KG1 (cell line): ENCODE data around the gene NOL7.

Experiments
- DNase-seq: peaks from one replicate; lab custom pipeline; 2025; lab: John Stamatoyannopoulos, UW

NOL7 gene

DNA sequence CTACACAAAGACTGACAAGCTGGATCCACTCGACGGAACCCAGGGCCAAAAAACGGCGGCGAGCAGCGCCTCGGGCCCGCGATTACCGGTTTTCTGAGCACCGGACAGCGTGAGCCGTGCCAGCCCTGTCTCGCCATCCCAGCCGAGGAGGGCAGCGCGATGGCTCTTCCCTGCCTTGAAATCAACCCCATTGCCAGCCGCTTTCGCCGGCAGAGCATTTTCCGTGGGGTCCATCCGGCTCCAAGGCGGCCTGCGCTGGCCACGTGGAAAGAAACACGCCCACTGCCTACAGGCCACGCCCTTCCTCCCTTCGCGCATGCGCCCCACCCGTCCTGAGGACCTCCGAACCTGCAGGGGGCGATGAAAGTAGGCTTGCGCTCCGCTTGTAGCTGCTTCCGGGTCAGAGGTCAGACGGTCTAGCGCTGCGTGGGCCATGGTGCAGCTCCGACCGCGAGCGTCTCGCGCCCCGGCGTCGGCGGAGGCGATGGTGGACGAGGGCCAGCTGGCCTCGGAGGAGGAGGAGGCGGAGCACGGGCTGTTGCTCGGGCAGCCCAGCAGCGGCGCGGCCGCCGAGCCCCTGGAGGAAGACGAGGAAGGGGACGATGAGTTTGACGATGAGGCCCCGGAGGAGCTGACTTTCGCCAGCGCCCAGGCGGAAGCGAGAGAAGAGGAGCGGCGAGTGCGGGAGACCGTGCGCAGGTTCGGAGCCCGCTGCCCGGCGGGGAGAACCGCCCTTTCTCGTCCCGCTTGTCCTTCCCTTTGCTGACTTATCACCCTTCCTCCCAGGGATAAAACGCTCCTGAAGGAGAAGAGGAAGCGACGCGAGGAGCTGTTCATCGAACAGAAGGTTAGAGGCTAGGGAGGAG is at the start of gene NOL7:
Gene NOL7, plus strand, starts transcription at position 410 of the 866 bp plus-strand sequence. Its CDS starts 24 bp downstream, at position 434.
- DNase-seq: peak; percentile 95

DNA sequence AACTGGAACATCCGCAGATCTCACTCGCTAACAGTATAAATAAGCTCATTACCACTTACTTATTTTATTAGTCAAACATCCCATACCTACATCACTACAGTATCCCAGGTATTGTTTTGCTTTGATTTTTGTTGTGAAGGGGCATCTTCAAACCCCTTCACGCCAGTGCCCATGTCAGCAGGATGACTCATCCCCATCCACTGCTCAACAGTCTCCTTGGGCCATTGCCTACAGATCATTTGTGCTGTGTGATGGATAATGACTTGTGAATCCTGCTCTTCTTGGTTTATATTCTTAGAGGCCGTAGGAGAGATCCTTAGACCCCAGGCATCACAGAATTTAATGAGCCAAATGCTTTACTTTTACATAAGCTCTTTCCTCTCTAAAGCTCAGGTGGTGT is 49.2 kb upstream of the NOL7 start:
- no peak for DNase-seq

DNA sequence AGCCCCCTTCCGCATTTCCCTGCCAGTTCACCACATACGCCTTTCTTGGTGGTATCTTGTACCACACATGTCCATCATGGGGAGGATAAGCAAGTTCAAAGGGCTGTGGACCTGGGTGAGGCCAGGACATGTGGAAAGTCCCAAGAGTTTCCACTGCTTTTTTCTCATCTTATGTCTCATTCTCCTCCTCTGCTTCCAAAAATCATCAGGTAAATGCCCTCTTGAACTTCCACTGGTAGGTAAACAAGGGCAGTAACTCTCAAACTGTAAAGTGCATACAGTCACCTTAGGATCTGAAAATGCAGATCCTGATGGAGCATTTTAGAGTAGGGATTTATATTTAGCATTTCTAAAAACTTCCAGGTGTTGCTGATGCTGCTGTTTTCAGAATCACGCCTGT is 48.6 kb upstream of the NOL7 start:
- DNase-seq: no peak

DNA sequence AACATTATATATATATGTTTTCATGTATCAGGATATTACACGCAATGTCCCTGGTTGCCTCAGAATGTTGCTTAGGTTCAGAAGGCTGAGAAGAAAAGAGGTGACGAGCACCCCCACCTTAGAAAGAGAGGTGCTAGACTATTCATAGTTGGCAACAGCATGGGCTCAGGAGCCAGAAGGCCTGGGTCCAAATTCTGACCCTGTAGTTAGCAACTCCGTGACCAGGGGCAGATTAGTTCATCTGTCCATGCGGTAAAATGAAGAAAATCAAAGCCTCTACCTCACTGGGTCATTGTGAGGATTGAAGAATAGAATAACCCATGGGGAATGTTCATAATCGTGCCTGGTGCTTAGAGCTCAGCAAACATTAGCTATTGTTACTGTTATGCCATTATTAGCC is 46.2 kb upstream of the NOL7 start:
- DNase-seq: no peak

DNA sequence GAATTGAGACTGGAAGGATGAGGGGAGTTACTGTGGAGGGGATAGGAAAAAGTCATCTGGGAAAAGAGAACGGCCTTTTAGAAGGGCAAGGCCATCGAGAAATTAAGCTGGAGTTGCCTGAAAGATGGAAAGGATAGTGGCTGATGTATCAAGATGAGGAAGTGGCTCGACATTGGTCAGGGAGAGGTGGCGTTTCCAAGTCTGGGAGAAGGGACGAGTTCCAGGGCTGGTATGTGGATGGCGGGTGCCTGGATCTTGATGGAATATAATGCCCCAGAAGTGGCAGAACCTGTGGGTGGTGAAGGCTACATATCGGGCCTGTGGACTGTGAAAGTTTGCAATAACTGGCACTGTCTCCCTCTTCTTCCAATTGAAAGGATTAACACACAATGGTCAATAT is 42.9 kb upstream of the NOL7 start:
- DNase-seq: no peak

DNA sequence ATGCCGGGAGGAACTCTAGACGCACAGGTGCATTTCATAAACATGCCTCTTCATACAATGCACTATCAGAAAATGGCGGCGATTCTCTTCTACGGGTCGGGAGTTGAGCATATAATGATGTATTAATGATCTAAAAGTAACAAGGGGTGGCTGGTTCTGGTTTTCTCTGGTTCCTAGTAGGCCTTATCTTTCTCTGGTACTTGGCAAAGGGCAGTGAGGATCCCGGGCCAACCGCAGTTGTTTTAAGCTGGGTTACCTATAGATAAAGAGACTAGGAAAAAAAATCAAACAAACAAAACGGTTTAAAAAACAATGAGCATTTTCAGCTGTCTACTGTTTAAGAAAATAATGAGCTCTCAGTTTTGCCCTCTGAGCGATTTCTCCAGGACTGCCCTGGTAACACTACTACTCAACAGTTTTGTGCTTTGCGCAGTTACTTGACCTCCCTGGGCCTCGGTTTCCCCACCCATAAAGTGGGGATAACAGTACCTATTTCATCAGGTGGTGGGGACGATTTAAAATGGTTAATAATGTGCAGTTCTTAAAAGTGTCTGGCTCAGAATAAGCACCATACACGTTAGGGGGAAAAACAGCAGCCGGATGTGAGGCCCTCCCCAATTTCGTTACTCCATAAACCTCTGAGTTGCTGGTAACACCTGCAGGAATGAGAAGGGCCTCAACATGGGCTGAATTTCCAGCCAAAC is 42.0 kb upstream of the NOL7 start:
- no peak for DNase-seq

DNA sequence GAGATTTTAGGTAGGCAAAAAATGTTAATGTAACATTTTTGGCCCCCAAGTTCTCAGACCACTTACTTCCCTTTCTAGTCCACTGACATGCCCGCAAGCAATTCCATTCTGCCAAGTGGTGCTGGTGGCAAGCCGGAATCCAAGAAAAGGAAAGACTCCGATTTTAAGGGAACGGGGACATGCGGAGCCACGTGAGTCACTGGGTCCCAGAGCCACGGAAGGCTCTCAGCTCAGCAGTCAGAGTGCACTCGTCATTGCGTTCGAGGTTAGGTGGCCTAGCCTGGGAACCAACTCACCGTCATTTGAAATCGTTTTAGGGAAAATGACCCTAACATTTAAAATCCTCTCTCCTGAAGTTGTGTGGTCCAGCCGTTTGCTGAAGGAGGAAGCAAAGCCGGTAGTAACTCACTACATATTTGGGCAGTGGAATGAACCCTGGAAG is 41.4 kb upstream of the NOL7 start:
- no peak for DNase-seq

DNA sequence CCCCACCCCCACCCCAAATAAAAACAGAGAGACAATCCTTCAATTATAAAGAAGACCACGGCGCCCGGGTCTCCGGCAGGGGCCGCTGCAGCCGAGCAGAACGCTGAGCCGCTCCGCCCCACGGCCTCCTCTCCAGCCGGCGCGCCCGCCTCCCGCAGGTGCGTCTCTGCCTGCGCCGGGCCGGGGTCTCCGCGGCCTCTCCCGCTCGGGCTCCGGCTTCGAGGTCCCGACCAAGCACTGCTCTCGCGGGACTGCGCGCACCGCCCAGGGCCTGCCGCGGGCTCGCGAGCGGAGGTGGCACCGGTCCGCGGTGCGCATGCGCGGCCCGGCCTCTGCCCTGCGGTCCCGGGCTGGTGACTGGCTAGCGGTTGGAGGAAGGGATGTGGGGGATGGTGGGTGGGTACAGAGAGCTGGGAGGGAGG is 41.0 kb upstream of the NOL7 start:
- peak; percentile 65 for DNase-seq

DNA sequence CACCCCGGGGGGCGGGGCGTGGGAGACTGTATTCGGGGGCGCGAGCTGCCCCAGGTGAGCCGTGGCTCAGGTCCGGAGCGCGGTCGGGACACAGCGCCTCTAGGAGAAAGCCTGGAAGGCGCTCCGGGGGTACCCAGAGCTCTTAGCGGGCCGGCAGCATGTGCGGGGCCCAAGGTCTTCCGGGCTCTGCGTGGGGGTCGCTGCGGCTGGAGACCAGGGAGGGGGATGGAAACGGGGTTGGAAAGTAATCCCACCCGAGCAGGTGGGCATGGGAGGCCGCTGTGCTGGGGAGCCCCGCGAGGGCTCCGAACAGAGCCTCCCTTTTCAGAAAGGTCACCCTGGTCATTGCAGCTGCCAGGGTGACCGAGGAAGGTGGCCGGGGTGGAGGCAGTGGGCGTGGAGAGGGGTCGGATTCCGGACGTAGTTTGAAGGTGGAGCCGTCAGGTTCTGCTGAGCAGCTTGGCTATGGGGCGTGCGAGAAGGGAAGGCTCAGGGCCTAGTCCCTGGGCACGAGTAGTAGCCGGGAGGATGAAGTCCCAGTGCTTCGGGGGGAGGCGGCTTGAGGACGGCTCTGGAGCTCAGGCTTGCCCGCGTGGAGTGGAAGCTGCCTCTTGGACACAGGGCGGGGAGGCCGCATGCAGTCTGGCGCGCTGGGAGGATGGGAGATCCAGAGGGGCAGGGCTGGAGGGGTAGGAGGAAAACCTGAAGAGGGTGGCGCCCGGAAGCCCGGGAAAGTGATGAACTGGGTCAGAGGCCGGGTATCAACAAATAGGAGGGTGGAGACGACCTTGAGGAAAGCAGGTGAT is 40.4 kb upstream of the NOL7 start, which contains the start of gene SIRT5:
Gene SIRT5, plus strand, starts transcription at position 31 of the 806 bp plus-strand sequence. CDS start 9,510 bp downstream, outside the sequence.
- peak; percentile 66 for DNase-seq

DNA sequence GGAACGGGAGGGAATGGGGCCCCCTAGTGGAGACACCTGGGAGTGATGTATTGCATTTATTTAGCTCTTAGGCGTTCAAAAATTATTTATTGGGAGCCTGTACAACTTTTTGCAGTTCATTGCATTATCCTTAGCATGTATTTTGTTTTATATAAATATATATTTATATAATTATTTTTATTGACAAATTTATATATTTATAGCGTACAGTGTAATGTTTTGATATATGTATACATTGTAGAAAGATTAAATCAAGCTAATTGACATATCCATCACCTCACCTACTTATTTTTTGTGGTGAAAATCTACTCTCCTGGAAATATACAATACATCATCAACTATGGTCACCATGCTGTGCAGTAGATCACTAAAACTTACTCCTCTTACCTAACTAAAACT is 39.8 kb upstream of the NOL7 start:
- no peak for DNase-seq

DNA sequence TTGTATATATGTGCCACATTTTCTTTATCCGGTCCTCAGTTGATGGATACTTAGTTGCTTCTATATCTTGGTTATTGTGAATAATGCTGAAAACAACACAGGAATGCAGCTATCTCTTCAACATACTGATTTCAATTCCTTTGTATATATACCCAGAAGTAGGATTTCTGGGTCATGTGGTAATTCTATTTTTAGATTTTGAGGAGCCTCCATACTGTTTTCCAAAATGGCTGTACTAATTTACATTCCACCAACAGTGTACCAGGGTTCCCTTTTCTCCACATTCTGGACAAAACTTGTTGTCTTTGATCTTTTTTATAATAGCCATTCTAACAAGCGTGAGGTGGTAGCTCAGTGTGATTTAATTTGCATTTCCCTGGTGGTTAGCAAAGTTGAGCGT is 39.1 kb upstream of the NOL7 start:
- DNase-seq: no peak

DNA sequence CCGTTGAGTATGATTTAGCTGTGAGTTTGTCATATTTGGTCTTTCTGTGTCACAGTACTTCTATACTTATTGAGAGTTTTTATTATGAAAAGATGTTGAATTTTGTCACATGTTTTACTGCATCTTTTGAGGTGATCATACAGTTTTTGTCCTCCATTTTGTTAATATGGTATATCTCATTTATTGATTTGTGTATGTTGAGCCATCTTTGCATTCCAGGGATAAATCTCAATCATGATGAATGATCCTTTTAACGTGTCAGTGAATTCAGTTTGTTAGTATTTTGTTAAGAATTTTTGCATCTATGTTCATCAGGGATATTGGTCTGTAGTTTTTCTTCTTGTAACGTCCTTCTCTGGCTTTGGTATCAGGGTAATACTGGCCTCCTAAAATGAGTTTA is 37.2 kb upstream of the NOL7 start:
- DNase-seq: no peak

DNA sequence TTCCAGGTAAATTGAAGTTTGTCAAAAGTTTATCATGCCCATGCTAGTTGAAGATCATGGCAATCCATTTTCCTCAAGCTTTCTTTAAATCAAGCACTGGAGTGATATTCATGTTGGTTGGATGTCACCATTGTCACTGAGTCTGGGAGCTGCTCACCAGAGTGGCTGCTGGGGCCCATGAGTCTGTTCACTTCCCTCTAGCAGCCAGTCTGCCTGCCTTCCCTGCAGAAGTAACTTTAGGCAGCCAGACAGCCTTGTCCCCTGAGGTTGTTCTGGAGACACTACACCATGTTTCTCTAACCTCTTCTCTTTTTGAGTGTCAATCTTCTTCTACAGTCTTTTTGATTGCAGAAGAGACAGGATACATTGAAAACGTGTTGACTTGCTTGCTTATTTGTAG is 35.2 kb upstream of the NOL7 start:
- DNase-seq: no peak

DNA sequence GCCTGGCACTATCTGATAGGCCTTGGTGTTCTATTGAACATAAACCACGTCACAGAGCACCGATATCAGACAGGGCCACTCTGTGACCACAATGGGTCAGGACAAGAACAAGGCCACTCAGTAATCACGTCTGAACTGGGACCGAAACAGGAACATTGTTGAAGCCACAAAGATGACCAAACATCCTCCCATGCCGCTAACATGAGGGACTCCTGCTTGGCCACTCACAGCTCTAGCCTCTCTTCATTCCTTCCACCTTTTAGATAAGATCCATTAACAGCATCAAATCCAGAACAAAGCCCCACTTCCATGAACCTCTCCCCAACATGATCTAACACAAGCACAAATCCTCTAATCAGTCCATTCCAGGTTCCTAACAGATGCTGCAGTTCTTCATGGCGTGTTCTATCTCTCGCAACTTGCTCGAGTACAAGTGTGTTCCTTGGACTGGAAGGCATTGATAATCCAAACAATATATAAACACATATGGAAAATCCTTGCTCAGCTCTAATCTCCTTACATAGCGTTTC is 33.4 kb upstream of the NOL7 start:
- no peak for DNase-seq

DNA sequence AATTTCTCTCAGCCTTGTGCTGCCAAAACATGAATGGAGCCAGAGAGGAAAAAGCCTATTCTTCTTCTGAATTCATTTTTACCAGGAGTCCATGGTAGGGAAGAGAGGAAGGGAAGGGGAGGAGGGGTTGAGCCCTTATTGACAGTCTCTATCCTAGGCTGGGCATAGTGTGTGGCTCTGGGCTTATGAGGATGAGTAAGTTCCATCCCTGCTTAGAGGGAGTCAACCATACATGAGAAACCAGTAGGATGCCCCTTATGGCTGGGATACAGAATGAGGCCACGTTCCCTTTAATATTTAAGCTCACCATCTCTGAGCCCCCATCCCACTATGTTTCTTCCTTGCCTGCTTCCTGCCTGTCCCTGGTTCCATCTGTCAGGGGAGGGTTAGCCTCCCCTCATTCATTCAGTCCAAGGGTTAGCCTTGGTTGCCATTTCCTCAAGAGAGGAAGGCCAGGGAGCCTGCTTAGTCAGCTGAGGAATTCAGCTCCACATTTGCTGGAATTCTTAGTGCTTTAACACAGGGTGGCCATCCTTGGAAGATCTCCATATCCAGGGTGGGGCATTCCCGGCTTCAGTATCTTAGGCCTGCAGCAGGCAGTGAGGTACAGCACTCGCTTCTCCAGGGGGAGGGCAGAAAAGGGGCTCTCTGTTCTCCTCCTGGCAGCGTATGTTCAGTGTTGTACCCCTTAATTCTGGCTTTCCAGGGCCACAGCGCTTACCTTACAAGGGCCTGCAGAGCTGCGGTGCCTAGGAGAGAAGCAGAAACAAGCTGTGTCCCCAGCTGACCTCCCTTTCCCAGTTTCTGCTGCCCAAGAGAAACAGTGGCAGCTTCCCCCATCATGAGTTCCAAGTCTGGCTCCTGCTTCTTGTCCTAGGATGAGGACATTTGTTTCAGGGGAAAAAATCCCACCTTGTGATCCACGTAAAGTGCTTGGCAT is 28.3 kb upstream of the NOL7 start:
- no peak for DNase-seq

DNA sequence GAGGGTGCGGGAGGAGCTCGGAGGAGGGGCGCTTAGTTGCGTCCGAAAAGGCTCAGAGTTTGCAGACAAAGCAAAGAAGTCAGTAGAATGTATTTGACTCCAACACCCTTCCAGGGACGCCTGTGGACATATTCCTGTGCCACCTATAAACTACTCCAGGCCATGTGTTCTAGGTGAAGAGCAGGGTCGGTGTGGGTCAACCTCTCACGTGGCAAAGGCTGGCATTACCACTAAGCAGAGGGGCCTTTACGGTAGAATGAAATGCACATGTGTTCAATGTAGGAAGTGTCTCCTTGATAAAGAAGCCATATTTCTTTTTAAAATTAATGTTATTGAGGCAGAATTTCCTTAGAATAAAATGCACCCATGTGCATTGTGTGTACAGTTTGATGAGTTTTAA is 25.3 kb upstream of the NOL7 start:
- no peak for DNase-seq

DNA sequence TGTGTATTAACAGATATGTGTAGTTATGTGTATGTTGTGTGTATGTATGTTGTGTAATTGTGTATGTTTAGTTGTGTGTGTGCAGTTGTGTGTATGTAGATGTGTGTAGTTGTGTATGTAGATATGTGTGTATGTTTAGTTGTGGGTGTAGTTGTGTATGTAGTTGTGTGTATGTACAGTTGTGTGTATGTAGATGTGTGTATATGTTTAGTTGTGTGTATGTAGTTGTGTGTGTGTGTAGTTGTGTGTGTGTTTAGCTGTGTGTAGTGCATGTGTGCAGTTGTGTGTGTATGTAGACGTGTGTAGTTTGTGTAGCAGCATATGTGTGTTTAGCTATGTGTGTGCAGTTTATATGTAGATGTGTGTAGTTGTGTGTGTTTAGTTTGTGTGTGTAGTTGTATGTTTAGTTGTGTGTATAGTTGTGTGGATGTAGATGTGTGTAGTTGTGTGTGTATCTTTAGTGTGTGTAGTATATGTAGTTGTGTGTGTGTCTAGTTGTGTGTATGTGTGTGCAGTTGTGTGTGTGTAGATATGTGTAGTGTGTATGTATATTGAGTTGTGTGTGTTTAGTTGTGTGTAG is 24.5 kb upstream of the NOL7 start:
- no peak for DNase-seq

DNA sequence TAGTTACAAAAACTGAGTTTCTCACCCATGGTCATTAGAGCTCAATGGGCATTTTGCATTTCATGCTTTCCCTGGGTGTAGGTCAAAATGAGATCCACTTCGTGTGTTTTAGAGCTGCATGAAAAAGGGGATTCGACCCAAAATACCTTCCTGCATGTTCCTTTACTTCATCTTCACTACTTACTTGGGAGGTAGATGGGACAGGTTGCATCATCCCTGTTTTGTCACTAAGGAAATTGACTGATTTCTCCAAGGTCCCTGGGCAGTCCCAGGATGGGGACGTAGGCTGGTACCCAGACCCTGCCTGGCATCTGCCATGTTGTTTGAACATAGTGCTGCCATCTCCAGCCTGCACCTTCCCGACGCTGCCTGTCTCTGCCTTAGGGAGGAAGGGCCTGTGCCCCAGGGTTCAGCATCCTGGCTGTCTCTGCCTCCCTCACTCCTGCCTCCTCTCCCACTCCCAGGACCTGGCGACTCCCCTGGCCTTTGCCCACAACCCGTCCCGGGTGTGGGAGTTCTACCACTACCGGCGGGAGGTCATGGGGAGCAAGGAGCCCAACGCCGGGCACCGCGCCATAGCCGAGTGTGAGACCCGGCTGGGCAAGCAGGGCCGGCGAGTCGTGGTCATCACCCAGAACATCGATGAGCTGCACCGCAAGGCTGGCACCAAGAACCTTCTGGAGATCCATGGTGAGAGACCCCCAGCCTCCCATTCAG is 23.8 kb upstream of the NOL7 start:
- no peak for DNase-seq

DNA sequence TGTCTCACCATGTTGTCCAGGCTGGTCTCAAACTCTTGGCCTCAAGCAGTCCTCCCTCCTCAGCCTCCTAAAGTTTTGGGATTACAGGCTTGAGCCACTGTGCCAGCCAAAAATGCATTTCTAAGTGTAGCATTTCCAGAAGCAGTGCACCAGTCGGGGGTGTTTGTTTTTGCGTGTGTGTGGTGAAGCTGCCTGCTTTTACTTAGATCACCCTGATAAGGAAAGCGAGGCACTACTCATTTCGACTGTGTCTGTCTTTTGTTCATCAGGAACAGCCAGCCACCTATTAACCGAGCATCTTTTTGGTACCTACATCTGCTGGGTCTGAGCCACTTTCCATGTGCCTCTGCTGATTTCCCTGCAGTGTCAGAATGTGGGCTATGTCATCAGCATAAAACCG is 22.0 kb upstream of the NOL7 start:
- DNase-seq: no peak

DNA sequence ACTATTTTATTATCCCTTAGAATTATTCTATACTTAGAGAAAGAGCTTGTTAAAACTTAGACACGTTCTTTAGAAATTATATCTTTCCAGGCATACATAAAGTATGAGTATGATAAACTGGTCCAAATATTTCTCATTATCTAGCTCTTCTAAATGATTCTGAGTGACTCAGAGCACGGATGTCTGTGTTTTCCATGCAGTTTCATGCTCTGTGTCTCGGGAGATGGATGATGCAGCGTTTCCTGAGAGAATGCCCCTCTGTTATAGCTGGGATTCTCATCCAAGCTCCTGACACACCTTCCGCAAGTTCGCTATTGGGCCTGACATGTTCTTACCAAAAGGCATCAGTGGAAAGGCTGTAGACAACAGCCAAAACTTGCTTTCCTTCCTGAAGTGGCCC is 21.4 kb upstream of the NOL7 start:
- DNase-seq: no peak
